ENCODE data around the gene MCM3AP.
"Not testable (repeated sequence)": the region's sequence is repeated elsewhere in the genome, so short reads cannot be mapped to it uniquely, and the experiment has no call there.

Gene MCM3AP

DNA sequence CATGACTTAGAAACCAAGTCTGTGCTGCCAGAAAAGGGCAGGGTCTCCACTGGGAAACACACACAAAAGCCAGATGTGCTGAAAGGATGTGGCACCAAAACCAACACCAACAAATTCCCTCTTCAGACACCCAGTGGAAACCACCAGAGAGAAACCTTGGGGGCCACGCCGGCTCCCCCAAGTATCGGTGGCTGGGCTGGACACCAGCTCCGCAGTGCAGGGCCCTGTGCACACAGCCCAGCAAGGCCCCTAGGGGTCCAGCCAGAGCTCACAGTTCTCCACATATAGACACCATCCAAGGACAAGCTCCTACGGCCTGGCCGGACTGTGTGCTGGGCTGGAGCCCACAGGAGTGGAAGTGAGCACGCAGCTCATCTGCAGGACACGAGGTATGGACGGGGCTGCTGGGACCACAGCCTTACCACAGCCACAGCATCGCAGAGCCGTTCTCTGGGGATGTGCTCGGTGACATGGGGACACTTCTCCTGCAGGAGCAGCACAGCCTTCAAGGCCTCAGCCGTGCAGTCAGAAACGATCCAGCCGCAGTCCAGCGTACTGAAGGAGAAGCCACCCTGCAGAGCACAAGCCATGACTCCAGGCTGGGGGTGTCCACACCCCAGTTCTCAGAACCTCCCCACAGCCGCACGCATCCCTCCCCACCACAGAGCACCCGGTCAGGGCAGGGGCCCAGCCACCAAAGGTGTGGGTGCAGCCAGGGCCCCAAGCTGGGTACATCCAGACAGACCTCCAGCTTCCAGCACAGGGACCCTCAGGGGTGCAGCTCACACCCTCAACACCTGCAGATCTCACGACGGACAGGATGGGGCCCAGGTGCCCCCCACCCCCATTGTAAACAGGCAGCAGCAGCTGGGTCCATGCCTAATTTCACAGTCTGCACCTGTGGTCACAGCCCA, 78.1 kb downstream of the MCM3AP start:
- Histone ChIP-seq H3K4me3 (no peak overlapping the region), H3K36me3 (ENCODE audit: insufficient read depth, low read length) (peaks cover 74% of the 10 kb centered on the region)

DNA sequence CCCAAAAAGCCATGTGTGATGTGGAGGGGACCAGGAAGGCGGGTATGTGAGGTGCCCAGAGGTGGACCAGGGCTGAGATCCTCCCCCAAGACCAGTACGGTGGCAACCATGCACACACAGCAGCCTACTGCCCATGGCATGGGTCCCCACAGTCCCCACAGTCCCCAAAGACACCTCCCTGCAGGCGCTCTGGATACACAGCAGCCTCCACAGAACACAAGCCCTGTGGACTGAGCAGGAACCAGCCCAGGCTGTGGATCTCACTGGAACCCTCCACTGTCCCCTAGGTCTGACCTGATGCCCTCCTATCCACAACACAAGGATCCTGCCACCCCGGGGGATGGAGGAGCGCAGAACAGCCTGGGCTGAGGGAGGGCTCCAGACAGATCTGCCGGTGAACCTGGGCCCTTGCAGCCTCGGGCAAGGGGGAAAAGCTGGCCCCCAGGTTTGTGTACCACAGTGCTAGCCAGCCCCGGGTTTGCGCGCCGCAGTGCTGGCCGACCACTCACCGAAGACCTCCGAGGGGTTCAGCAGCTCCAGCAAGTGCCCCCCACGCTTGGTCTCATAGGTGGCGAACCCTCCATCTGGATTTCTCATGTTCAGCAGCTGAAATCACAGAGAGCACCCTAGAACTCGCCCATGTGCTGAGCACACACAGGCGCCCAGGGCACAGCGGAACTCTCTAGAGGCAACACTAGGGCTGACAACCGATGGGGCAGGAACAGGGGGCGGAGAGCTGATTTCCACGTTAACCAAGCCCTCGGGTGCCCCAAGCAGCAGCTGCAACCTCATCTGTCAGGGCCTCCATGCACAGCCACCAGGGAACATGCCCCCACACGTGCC, 79.0 kb downstream of the MCM3AP start:
- TF ChIP-seq FOXP2 (optimal IDR thresholded peaks at IDR 0.05; ENCODE audit: control extremely low read depth, extremely low read length, insufficient read depth), result no peak
- no peak for TF ChIP-seq EZH2 (IDR thresholded peaks at IDR 0.05)
- TF ChIP-seq POLR2AphosphoS5 (IDR thresholded peaks at IDR 0.05; ENCODE audit: borderline replicate concordance, low read depth, low read length), result no peak
- no peak overlapping the region for H3K9ac ChIP-seq (ENCODE audit: insufficient read length)
- no peak overlapping the region for H3K27ac ChIP-seq
- no peak for DNase-seq (ENCODE audit: low read depth, low spot score)
- peaks cover 70% of the 10 kb centered on the region for H3K36me3 ChIP-seq (ENCODE audit: insufficient read depth, low read length)
- no peak overlapping the region for H3K4me3 ChIP-seq
- H3K9me3 ChIP-seq (ENCODE audit: low read depth, low read length), result no peaks in the 10 kb centered on the region

More for the DNA sequence above, 78.1 kb downstream of the MCM3AP start:
- Histone ChIP-seq H3K27ac (no peak overlapping the region), H3K9me3 (ENCODE audit: low read depth, low read length) (no peaks in the 10 kb centered on the region), H3K9ac (ENCODE audit: insufficient read length) (no peak overlapping the region)
- TF ChIP-seq EZH2 (IDR thresholded peaks at IDR 0.05), result no peak
- no peak for DNase-seq (ENCODE audit: low read depth, low spot score)

DNA sequence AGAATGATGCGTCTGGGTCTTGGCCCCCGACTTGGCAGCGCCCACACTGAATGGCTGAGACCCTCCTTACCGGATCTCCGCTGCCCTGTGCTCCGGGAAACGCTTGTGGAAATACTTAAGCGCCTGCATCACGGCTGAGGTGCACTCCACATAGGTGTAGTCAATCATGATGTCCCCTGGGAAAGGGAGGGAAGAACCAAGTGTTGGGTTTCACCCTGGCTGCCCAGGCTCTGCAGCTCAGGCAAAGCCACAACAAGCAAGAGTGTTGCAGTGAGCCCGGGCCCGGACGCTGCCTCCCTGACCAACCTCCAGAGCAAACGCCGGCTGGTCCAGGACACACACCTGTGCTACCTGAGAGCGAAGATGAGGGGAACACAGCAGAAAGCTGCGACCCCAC, 79.6 kb downstream of the MCM3AP start:
- no peak overlapping the region for H3K9ac ChIP-seq (ENCODE audit: insufficient read length)

DNA sequence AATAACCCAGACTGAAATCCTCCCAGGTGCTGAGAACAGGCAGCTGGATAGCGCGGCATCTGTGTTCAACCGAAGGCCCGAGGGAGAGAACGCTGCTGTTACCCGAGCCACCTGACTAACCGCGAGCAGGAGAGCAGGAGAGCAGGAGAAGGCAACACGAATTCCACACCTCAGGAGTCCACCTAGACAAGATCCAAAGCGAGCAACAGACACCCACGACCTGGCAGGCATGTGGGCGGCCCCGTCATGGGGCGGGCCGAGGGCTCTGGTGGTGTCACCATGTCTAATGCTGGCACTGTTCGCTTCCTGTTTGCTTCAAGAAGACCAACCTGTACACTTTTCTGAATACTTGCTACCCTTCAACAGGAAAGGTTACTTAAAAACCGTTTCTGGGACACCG, 80.2 kb downstream of the MCM3AP start:
- no peak overlapping the region for H3K9ac ChIP-seq (ENCODE audit: insufficient read length)
- H3K36me3 ChIP-seq (ENCODE audit: insufficient read depth, low read length), result peaks cover 70% of the 10 kb centered on the region
- TF ChIP-seq FOXP2 (optimal IDR thresholded peaks at IDR 0.05; ENCODE audit: control extremely low read depth, extremely low read length, insufficient read depth) (no peak), EZH2 (IDR thresholded peaks at IDR 0.05) (no peak), POLR2AphosphoS5 (IDR thresholded peaks at IDR 0.05; ENCODE audit: borderline replicate concordance, low read depth, low read length) (no peak)
- H3K4me3 ChIP-seq, result no peak overlapping the region
- no peak overlapping the region for H3K27ac ChIP-seq
- H3K9me3 ChIP-seq (ENCODE audit: low read depth, low read length), result no peaks in the 10 kb centered on the region
- no peak for DNase-seq (ENCODE audit: low read depth, low spot score)

More for the DNA sequence above, 79.6 kb downstream of the MCM3AP start:
- TF ChIP-seq POLR2AphosphoS5 (IDR thresholded peaks at IDR 0.05; ENCODE audit: borderline replicate concordance, low read depth, low read length), result no peak
- no peak for TF ChIP-seq FOXP2 (optimal IDR thresholded peaks at IDR 0.05; ENCODE audit: control extremely low read depth, extremely low read length, insufficient read depth)
- no peak for TF ChIP-seq EZH2 (IDR thresholded peaks at IDR 0.05)
- H3K9me3 ChIP-seq (ENCODE audit: low read depth, low read length), result no peaks in the 10 kb centered on the region
- peaks cover 70% of the 10 kb centered on the region for H3K36me3 ChIP-seq (ENCODE audit: insufficient read depth, low read length)
- no peak overlapping the region for H3K27ac ChIP-seq
- H3K4me3 ChIP-seq, result no peak overlapping the region
- DNase-seq (ENCODE audit: low read depth, low spot score), result no peak

DNA sequence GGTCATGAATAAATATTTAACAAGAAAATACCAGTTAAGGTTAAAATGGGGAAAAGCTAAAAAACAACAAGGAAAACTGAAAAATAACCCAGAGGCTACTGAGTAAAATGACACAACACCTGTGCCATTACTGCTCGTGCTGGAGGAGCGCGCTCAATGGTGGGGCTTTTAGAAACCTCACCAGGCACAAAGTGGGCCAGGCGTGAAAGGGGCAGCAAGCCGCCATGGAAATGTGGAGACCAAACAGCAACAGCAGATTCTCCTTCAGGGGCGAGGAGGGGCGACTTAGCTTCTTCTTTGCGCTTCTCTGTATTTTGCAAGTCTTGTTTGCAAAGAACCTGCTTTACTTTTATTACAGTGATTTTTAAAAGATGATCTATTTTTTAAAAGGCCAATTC, 82.2 kb downstream of the MCM3AP start:
- no peak overlapping the region for H3K9ac ChIP-seq (ENCODE audit: insufficient read length)
- no peak overlapping the region for H3K4me3 ChIP-seq
- no peak overlapping the region for H3K27ac ChIP-seq
- H3K36me3 ChIP-seq (ENCODE audit: insufficient read depth, low read length), result peaks cover 77% of the 10 kb centered on the region
- TF ChIP-seq POLR2AphosphoS5 (IDR thresholded peaks at IDR 0.05; ENCODE audit: borderline replicate concordance, low read depth, low read length) (no peak), FOXP2 (optimal IDR thresholded peaks at IDR 0.05; ENCODE audit: control extremely low read depth, extremely low read length, insufficient read depth) (no peak), EZH2 (IDR thresholded peaks at IDR 0.05) (no peak)
- DNase-seq (ENCODE audit: low read depth, low spot score), result no peak
- H3K9me3 ChIP-seq (ENCODE audit: low read depth, low read length), result no peaks in the 10 kb centered on the region

DNA sequence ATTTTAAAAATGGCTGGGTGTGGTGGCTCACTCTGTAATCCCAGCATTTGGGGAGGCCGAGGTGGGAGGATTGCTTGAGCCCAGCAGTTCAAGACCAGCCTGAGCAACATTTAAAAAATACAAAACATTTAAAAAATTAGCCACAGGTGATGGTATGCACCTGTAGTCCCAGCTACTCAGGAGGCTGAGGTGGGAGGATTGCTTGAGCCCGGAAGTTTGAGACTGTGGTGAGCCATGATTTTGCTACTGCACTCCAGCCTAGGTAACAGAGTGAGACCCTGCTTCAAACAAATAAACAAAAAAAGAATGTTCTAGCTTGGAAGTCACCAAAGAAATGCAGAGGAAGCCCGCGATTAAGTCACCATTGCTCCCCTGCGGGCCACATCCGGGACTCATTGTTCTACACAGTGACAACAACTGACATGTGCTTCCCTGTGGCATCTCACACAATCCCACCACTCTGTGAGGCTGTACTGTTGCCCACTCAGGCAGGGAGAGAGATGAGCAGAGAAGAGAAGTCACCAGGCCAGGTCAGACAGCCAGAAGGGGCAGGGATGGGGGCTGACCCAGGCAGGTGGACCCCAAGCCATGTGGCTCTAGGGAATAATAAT, 82.7 kb downstream of the MCM3AP start:
- H3K27ac ChIP-seq, result no peak overlapping the region
- no peak for DNase-seq (ENCODE audit: low read depth, low spot score)
- peaks cover 80% of the 10 kb centered on the region for H3K36me3 ChIP-seq (ENCODE audit: insufficient read depth, low read length)
- TF ChIP-seq POLR2AphosphoS5 (IDR thresholded peaks at IDR 0.05; ENCODE audit: borderline replicate concordance, low read depth, low read length), result no peak
- TF ChIP-seq FOXP2 (optimal IDR thresholded peaks at IDR 0.05; ENCODE audit: control extremely low read depth, extremely low read length, insufficient read depth), result no peak
- H3K9me3 ChIP-seq (ENCODE audit: low read depth, low read length), result no peaks in the 10 kb centered on the region
- no peak overlapping the region for H3K9ac ChIP-seq (ENCODE audit: insufficient read length)
- H3K4me3 ChIP-seq, result no peak overlapping the region

DNA sequence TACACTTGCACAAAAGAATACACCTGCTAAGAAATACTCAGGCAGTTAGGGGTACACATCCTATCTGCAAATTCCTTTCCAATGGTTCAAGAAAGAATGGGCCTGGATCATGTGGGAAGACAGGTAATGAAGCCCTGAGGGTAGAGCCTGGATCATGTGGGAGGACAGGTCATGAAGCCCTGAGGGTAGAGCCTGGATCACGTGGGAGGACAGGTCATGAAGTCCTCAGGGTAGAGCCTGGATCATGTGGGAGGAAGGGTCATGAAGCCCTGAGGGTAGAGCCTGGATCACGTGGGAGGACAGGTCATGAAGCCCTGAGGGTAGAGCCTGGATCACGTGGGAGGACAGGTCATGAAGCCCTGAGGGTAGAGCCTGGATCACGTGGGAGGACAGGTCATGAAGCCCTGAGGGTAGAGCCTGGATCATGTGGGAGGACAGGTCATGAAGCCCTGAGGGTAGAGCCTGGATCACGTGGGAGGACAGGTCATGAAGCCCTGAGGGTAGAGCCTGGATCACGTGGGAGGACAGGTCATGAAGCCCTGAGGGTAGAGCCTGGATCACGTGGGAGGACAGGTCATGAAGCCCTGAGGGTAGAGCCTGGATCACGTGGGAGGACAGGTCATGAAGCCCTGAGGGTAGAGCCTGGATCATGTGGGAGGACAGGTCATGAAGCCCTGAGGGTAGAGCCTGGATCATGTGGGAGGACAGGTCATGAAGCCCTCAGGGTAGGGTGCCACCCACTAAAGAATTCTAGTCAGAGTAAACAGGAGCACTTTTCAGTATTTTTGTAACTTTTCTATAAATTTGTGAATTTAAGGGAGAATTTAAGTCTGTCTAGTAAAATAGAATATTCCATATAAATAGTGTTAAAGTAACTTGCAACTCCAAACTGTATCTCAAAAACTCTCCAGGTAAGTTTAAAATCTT, 84.3 kb downstream of the MCM3AP start:
- not testable (repeated sequence) for H3K4me3 ChIP-seq; H3K9ac ChIP-seq (ENCODE audit: insufficient read length); H3K9me3 ChIP-seq (ENCODE audit: low read depth, low read length); DNase-seq (ENCODE audit: low read depth, low spot score); H3K27ac ChIP-seq
- peaks cover 77% of the 10 kb centered on the region for H3K36me3 ChIP-seq (ENCODE audit: insufficient read depth, low read length)

Data from SK-N-MC (cell line).